SH-SY5Y (cell line): ENCODE measurements around the gene PROSER3.

Source experiments
- GATA2 ChIP-seq: IDR thresholded peaks from 2 replicates; pipeline ENCODE4 v1.6.1; 2011; ENCODE audit warnings: mild to moderate bottlenecking, low read depth, low read length
- GATA3 ChIP-seq: IDR thresholded peaks from 2 replicates; pipeline ENCODE4 v1.6.1; 2011; ENCODE audit warnings: low read depth, mild to moderate bottlenecking, low read length, moderate library complexity

- TF ChIP-seq GATA3 = no peak
- no peak for TF ChIP-seq GATA2
These were observed 8.7 kb downstream of the PROSER3 start for GRCh38 chr19:35766571-35767104.
